ENCODE results near the gene C1QB. TPM values are rescaled to one million over a fixed set of nuclear protein-coding genes. Genes with fewer than 3 reads are reported as not detected.
"Not testable (repeated sequence)": the region's sequence is repeated elsewhere in the genome, so short reads cannot be mapped to it uniquely, and the experiment has no call there.

The C1QB gene
- total RNA-seq, 2 experiments from 2014 or later = not detected

GRCh38 chr1:22666412-22666811, 13.4 kb downstream of the C1QB start:
- ChIA-PET CTCF (no interaction called here), POLR2A (no interaction called here)
- Mint-ChIP-seq H3K9me3 (no peaks in the 10 kb centered on the region), H3K4me3 (no peak overlapping the region), H3K36me3 (ENCODE audit: low read depth) (no peaks in the 10 kb centered on the region), H3K27ac (no peak overlapping the region), H3K27me3 (peaks cover 52% of the 10 kb centered on the region), H3K4me1 (ENCODE audit: low read depth) (no peaks in the 10 kb centered on the region)
- H3K27me3 ChIP-seq (ENCODE audit: control insufficient read depth in 1 of 2, insufficient read depth in 2 of 2, low read length in 2 of 2) = peaks cover 0 to 8% of the 10 kb centered on the region in 2 experiments
- no peaks in the 10 kb centered on the region for H3K36me3 ChIP-seq (ENCODE audit: insufficient read depth, low read length)
- H3K4me3 ChIP-seq (ENCODE audit: low read length) = no peak overlapping the region
- no peak for TF ChIP-seq CTCF (IDR thresholded peaks at IDR 0.05)
- H3K27ac ChIP-seq (ENCODE audit: low read depth in 1 of 2, low read length in 2 of 2) = no peak overlapping the region
- H3K4me1 ChIP-seq (ENCODE audit: insufficient read depth, low read length) = no peaks in the 10 kb centered on the region
- intact Hi-C loops (cut with DNase I, micrococcal nuclease) = no loop called here
- no peak for DNase-seq
- no peak for ATAC-seq (ENCODE audit: poor library complexity)
- H3K9me3 ChIP-seq (ENCODE audit: control insufficient read depth in 1 of 2, insufficient read depth in 1 of 2, low read length in 2 of 2) = no peaks in the 10 kb centered on the region

GRCh38 chr1:22668840-22669239, 15.8 kb downstream of the C1QB start:
- H3K4me1 ChIP-seq (ENCODE audit: insufficient read depth, low read length); DNase-seq; H3K27ac ChIP-seq (ENCODE audit: low read depth in 1 of 2, low read length in 2 of 2); H3K9me3 ChIP-seq (ENCODE audit: control insufficient read depth in 1 of 2, insufficient read depth in 1 of 2, low read length in 2 of 2); ATAC-seq (ENCODE audit: poor library complexity); H3K4me1 Mint-ChIP-seq (ENCODE audit: low read depth); intact Hi-C loops (cut with DNase I, micrococcal nuclease); CTCF ChIA-PET; H3K36me3 Mint-ChIP-seq (ENCODE audit: low read depth); POLR2A ChIA-PET; H3K9me3 Mint-ChIP-seq; H3K27ac Mint-ChIP-seq; H3K4me3 ChIP-seq (ENCODE audit: low read length); H3K36me3 ChIP-seq (ENCODE audit: insufficient read depth, low read length); H3K4me3 Mint-ChIP-seq: not testable (repeated sequence)
- H3K27me3 Mint-ChIP-seq = peaks cover 63% of the 10 kb centered on the region
- H3K27me3 ChIP-seq (ENCODE audit: control insufficient read depth in 1 of 2, insufficient read depth in 2 of 2, low read length in 2 of 2) = peaks cover 13 to 17% of the 10 kb centered on the region in 2 experiments

GRCh38 chr1:22670352-22670975, 17.4 kb downstream of the C1QB start:
- peaks cover 0 to 5% of the 10 kb centered on the region in 2 experiments for H3K9me3 ChIP-seq (ENCODE audit: control insufficient read depth in 1 of 2, insufficient read depth in 1 of 2, low read length in 2 of 2)
- Mint-ChIP-seq H3K27me3 (peaks cover 77% of the 10 kb centered on the region), H3K4me1 (ENCODE audit: low read depth) (no peaks in the 10 kb centered on the region), H3K4me3 (no peak overlapping the region), H3K27ac (no peak overlapping the region), H3K36me3 (ENCODE audit: low read depth) (no peaks in the 10 kb centered on the region), H3K9me3 (no peaks in the 10 kb centered on the region)
- no peak for ATAC-seq (ENCODE audit: poor library complexity)
- no peak for DNase-seq
- no peak overlapping the region for H3K27ac ChIP-seq (ENCODE audit: low read depth in 1 of 2, low read length in 2 of 2)
- CTCF ChIA-PET = no interaction called here
- no peak for TF ChIP-seq CTCF (IDR thresholded peaks at IDR 0.05)
- POLR2A ChIA-PET = no interaction called here
- H3K27me3 ChIP-seq (ENCODE audit: control insufficient read depth in 1 of 2, insufficient read depth in 2 of 2, low read length in 2 of 2) = peaks cover 17 to 19% of the 10 kb centered on the region in 2 experiments
- no peaks in the 10 kb centered on the region for H3K4me1 ChIP-seq (ENCODE audit: insufficient read depth, low read length)
- no peak overlapping the region for H3K4me3 ChIP-seq (ENCODE audit: low read length)
- no peaks in the 10 kb centered on the region for H3K36me3 ChIP-seq (ENCODE audit: insufficient read depth, low read length)
- intact Hi-C loops (cut with DNase I, micrococcal nuclease) = no loop called here

- peaks cover 19 to 21% of the 10 kb centered on the region in 2 experiments for H3K27me3 ChIP-seq (ENCODE audit: control insufficient read depth in 1 of 2, insufficient read depth in 2 of 2, low read length in 2 of 2)
- peaks cover 78% of the 10 kb centered on the region for H3K27me3 Mint-ChIP-seq
- ChIA-PET POLR2A (no interaction called here), CTCF (no interaction called here)
- DNase-seq (no peak), ATAC-seq (ENCODE audit: poor library complexity) (no peak)
- H3K4me1 Mint-ChIP-seq (ENCODE audit: low read depth) = no peaks in the 10 kb centered on the region
- no peak overlapping the region for H3K27ac Mint-ChIP-seq
- H3K4me3 ChIP-seq (ENCODE audit: low read length) = no peak overlapping the region
- peaks cover 0 to 9% of the 10 kb centered on the region in 2 experiments for H3K9me3 ChIP-seq (ENCODE audit: control insufficient read depth in 1 of 2, insufficient read depth in 1 of 2, low read length in 2 of 2)
- no peak overlapping the region for H3K27ac ChIP-seq (ENCODE audit: low read depth in 1 of 2, low read length in 2 of 2)
- intact Hi-C loops (cut with DNase I, micrococcal nuclease) = no loop called here
- no peak overlapping the region for H3K4me3 Mint-ChIP-seq
- H3K36me3 Mint-ChIP-seq (ENCODE audit: low read depth) = no peaks in the 10 kb centered on the region
- no peaks in the 10 kb centered on the region for H3K4me1 ChIP-seq (ENCODE audit: insufficient read depth, low read length)
- no peaks in the 10 kb centered on the region for H3K9me3 Mint-ChIP-seq
- H3K36me3 ChIP-seq (ENCODE audit: insufficient read depth, low read length) = no peaks in the 10 kb centered on the region
- no peak for TF ChIP-seq CTCF (IDR thresholded peaks at IDR 0.05)
Observed at GRCh38 chr1:22671999-22672398, 19.0 kb downstream of the C1QB start.
